CD14-positive monocyte (primary cell): ENCODE measurements around the gene CTAG1A. TPM values are rescaled to one million over a fixed set of nuclear protein-coding genes. Genes with fewer than 3 reads are reported as not detected.
"Not testable (repeated sequence)": the region's sequence is repeated elsewhere in the genome, so short reads cannot be mapped to it uniquely, and the experiment has no call there.

ENCODE experiments used
- DNase-seq, 3 donors: peaks; one replicate each; pipeline ENCODE4 v3.0.0-alpha.2; 2011 to 2022
- H2AFZ ChIP-seq: 2 replicates; pipeline ENCODE4 v1.6.0; 2012; ENCODE audit warnings: mild to moderate bottlenecking, low read depth, low read length, inconsistent platforms; ENCODE audit not compliant: insufficient read depth, poor library complexity, severe bottlenecking
- H3K27ac ChIP-seq, 2 donors: 1 replicate in 1 of 2; 2 replicates in 1 of 2; pipeline ENCODE4 v1.5.1; 2012 to 2013; ENCODE audit warnings: low read length in 2 of 2, control low read depth in 1 of 2, inconsistent platforms in 1 of 2, low read depth in 1 of 2, mild to moderate bottlenecking in 1 of 2
- H3K27me3 ChIP-seq, 2 donors: one replicate each; pipeline versions ENCODE4 v1.6.0 to v1.6.1; 2011 to 2013; ENCODE audit warnings: low read length in 2 of 2; ENCODE audit not compliant: control insufficient read depth in 2 of 2, insufficient read depth in 2 of 2
- H3K36me3 ChIP-seq, 2 donors: replicated peaks in 1 of 2; 1 replicate in 1 of 2; 2 replicates in 1 of 2; pipeline versions ENCODE4 v1.5.1 to v1.6.1; 2012 to 2013; ENCODE audit warnings: low read length in 2 of 2, control low read depth in 1 of 2, inconsistent platforms in 1 of 2, mild to moderate bottlenecking in 1 of 2; ENCODE audit not compliant: insufficient read depth in 2 of 2, control insufficient read depth in 1 of 2
- H3K4me1 ChIP-seq, 2 donors: 1 replicate in 1 of 2; 2 replicates in 1 of 2; pipeline versions ENCODE4 v1.5.1 to v1.6.1; 2012 to 2013; ENCODE audit warnings: low read length in 2 of 2, control low read depth in 1 of 2, inconsistent platforms in 1 of 2, mild to moderate bottlenecking in 1 of 2, moderate library complexity in 1 of 2; ENCODE audit not compliant: insufficient read depth in 2 of 2, control insufficient read depth in 1 of 2
- H3K4me2 ChIP-seq: replicated peaks from 2 replicates; pipeline ENCODE3; 2012; ENCODE audit warnings: low read length, moderate library complexity, mild to moderate bottlenecking; ENCODE audit not compliant: poor library complexity, severe bottlenecking; ENCODE audit errors: extremely low read depth
- H3K4me3 ChIP-seq, 3 experiments: fragments of 200-600 bp in 1 of 3; sonication (generic) in 1 of 3; replicated peaks in 1 of 3; 1 replicate in 2 of 3; 2 replicates in 1 of 3; pipeline ENCODE4 v1.5.1; 2011 to 2013; ENCODE audit warnings: low read length in 3 of 3, mild to moderate bottlenecking in 3 of 3, control low read depth in 2 of 3, low read depth in 2 of 3, inconsistent platforms in 1 of 3, moderate library complexity in 1 of 3
- H3K79me2 ChIP-seq: 2 replicates; pipeline ENCODE4 v1.6.0; 2012; ENCODE audit warnings: mild to moderate bottlenecking, control low read depth, inconsistent platforms, low read length, moderate library complexity; ENCODE audit not compliant: insufficient read depth
- H3K9ac ChIP-seq: 2 replicates; pipeline ENCODE4 v1.6.0; 2017; ENCODE audit warnings: low read length, mild to moderate bottlenecking; ENCODE audit not compliant: insufficient read depth, poor library complexity, severe bottlenecking
- H3K9me3 ChIP-seq, 2 donors: replicated peaks in 1 of 2; 1 replicate in 1 of 2; 2 replicates in 1 of 2; pipeline versions ENCODE4 v1.5.1 to v1.6.1; 2012 to 2013; ENCODE audit warnings: low read length in 2 of 2, control low read depth in 1 of 2; ENCODE audit not compliant: control insufficient read depth in 1 of 2, insufficient read depth in 1 of 2
- H4K20me1 ChIP-seq: 2 replicates; pipeline ENCODE4 v1.6.0; 2012; ENCODE audit warnings: mild to moderate bottlenecking, low read length, control low read depth, moderate library complexity; ENCODE audit not compliant: insufficient read depth
- H3K27ac Mint-ChIP-seq, 7 donors: one replicate each; pipeline ENCODE4 v1.8.0; 2020; ENCODE audit warnings: mild to moderate bottlenecking in 7 of 7, mixed read lengths in 7 of 7, moderate library complexity in 6 of 7, inconsistent platforms in 2 of 7
- H3K27me3 Mint-ChIP-seq, 3 donors: one replicate each; pipeline ENCODE4 v1.8.0; 2021 to 2022; ENCODE audit warnings: low read depth in 3 of 3, mild to moderate bottlenecking in 3 of 3, mixed read lengths in 3 of 3, moderate library complexity in 3 of 3, inconsistent platforms in 1 of 3
- H3K36me3 Mint-ChIP-seq, 2 donors: one replicate each; pipeline ENCODE4 v1.8.0; 2020; ENCODE audit warnings: mixed read lengths in 2 of 2, inconsistent platforms in 1 of 2, mild to moderate bottlenecking in 1 of 2
- H3K4me1 Mint-ChIP-seq: one replicate; pipeline ENCODE4 v1.8.0; 2020; ENCODE audit warnings: mild to moderate bottlenecking, mixed read lengths
- H3K4me3 Mint-ChIP-seq, 2 donors: one replicate each; pipeline ENCODE4 v1.8.0; 2020; ENCODE audit warnings: mild to moderate bottlenecking in 2 of 2, mixed read lengths in 2 of 2, moderate library complexity in 1 of 2
- H3K9me3 Mint-ChIP-seq, 7 donors: one replicate each; pipeline ENCODE4 v1.8.0; 2020 to 2022; ENCODE audit warnings: mixed read lengths in 7 of 7, mild to moderate bottlenecking in 6 of 7, moderate library complexity in 6 of 7, inconsistent platforms in 2 of 7
- WGBS: methylation state at CpG from one replicate; pipeline ENCODE4 v1.1.5; 2013; ENCODE audit warnings: missing lambda C conversion rate; ENCODE audit not compliant: insufficient coverage; 5-methylcytosine and 5-hydroxymethylcytosine counted together
- intact Hi-C, 2 donors: fragments of 100-400 bp; cut with micrococcal nuclease; formaldehyde crosslinking; loops; one replicate each; pipeline versions ENCODE4 v1.15.0 to v1.15.1; 2023
- polyA plus RNA-seq, 3 donors: library from polyadenylated mRNA; depleted of rRNA in 1 of 3; unstranded in 2 of 3; stranded (reverse) in 1 of 3; fragments of 300-500 nt in 2 of 3; fragments of >200 nt in 1 of 3; fragmentation: Illumina TruSeq in 2 of 3; gene quantifications; 1 replicate in 2 of 3; 2 replicates in 1 of 3; pipeline ENCODE4 v1.2.3, GENCODE V29; 2012 to 2021

CTAG1A gene
- polyA plus RNA-seq, 3 donors = not detected

DNA sequence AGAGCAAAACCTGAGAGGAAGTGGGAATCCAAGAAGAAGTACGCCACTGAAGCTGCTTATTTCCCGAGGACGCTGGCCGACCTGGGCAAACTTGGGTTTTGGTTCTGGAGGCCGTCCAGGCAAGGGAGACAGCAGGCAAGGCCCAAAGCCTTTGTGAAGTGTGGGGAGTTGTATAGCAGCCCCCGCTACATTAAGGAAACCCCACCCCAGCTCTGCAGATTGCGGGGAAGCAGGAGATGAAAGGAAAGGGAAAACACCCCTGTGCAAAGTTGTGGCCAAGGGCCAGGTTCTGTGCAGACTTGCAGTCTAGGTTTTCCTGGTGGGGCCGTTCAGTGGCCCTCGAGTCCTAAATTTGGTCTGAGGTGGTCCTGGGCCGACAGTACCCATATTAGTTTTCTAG, 11.9 kb upstream of the CTAG1A start:
- H3K4me1 ChIP-seq, H3K4me3 Mint-ChIP-seq, H3K36me3 ChIP-seq, H3K36me3 Mint-ChIP-seq, H3K27me3 Mint-ChIP-seq, intact Hi-C loops, H3K27ac Mint-ChIP-seq, H4K20me1 ChIP-seq, H3K9me3 Mint-ChIP-seq, H3K27me3 ChIP-seq, DNase-seq, H3K9ac ChIP-seq, H3K79me2 ChIP-seq, H3K4me1 Mint-ChIP-seq, H2AFZ ChIP-seq, H3K27ac ChIP-seq, H3K9me3 ChIP-seq, H3K4me3 ChIP-seq, H3K4me2 ChIP-seq: not testable (repeated sequence)
- WGBS = no CpG with 5 or more reads among the region's 10 CpGs

- H3K9ac ChIP-seq, H3K4me2 ChIP-seq, H2AFZ ChIP-seq, H3K27me3 Mint-ChIP-seq, H3K79me2 ChIP-seq, H3K4me1 Mint-ChIP-seq, H4K20me1 ChIP-seq, H3K27me3 ChIP-seq, H3K36me3 ChIP-seq, H3K4me1 ChIP-seq, H3K9me3 ChIP-seq, intact Hi-C loops, H3K4me3 ChIP-seq, DNase-seq, H3K9me3 Mint-ChIP-seq, H3K27ac ChIP-seq, H3K36me3 Mint-ChIP-seq, H3K4me3 Mint-ChIP-seq, H3K27ac Mint-ChIP-seq: not testable (repeated sequence)
- no CpG with 5 or more reads among the region's 5 CpGs for WGBS
Measured at GRCh38 chrX:154575076-154575475, 9.9 kb upstream of the CTAG1A start.

GRCh38 chrX:154582994-154583393, 1.9 kb upstream of the CTAG1A start:
- intact Hi-C loops, H3K27ac ChIP-seq, H4K20me1 ChIP-seq, H3K27me3 Mint-ChIP-seq, H2AFZ ChIP-seq, H3K4me3 ChIP-seq, DNase-seq, H3K9me3 ChIP-seq, H3K9me3 Mint-ChIP-seq, H3K4me2 ChIP-seq, H3K79me2 ChIP-seq, H3K36me3 ChIP-seq, H3K36me3 Mint-ChIP-seq, H3K27me3 ChIP-seq, H3K4me3 Mint-ChIP-seq, H3K4me1 ChIP-seq, H3K4me1 Mint-ChIP-seq, H3K9ac ChIP-seq, H3K27ac Mint-ChIP-seq: not testable (repeated sequence)
- WGBS = no CpG with 5 or more reads among the region's 8 CpGs

DNA sequence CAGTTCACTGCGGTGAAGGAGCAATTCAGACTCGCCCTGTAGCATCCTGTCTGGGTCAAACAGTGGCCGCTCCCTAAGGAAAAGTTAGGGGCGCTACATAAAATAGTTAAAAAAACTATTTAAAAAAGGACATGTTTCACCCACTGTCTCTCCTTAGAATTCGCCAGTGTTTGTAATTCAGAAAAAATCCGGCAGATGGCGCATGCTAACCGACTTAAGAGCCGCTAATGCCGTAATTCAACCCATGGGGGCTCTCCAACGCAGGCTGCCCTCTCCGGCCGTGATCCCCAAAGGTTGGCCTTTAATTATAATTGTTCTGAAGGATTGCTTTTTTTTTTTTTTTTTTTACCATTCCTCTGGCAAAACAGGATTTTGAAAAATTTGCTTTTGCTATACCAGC, 5.5 kb downstream of the CTAG1A start:
- H3K27ac Mint-ChIP-seq, H3K4me1 Mint-ChIP-seq, H3K9ac ChIP-seq, H3K9me3 ChIP-seq, H3K4me3 ChIP-seq, H3K36me3 ChIP-seq, H3K27ac ChIP-seq, DNase-seq, H3K4me3 Mint-ChIP-seq, H2AFZ ChIP-seq, H3K4me1 ChIP-seq, H3K36me3 Mint-ChIP-seq, H3K27me3 ChIP-seq, H3K27me3 Mint-ChIP-seq, H4K20me1 ChIP-seq, H3K4me2 ChIP-seq, H3K79me2 ChIP-seq, intact Hi-C loops: not testable (repeated sequence)
- H3K9me3 Mint-ChIP-seq = peaks cover 0 to 10% (median 0%) of the 10 kb centered on the region in 7 donors
- WGBS = no CpG with 5 or more reads among the region's 13 CpGs
